Erythroblast (primary cell): ENCODE measurements around the gene NFASC.

Experiments used
- GATA1 ChIP-seq: IDR thresholded peaks from 2 replicates; pipeline ENCODE4 v1.6.1; 2011; ENCODE audit warnings: low read depth, mild to moderate bottlenecking, control low read depth, low read length, moderate library complexity
- POLR2A ChIP-seq: IDR thresholded peaks from 2 replicates; pipeline ENCODE4 v1.6.1; 2011; ENCODE audit warnings: mild to moderate bottlenecking, low read length

DNA sequence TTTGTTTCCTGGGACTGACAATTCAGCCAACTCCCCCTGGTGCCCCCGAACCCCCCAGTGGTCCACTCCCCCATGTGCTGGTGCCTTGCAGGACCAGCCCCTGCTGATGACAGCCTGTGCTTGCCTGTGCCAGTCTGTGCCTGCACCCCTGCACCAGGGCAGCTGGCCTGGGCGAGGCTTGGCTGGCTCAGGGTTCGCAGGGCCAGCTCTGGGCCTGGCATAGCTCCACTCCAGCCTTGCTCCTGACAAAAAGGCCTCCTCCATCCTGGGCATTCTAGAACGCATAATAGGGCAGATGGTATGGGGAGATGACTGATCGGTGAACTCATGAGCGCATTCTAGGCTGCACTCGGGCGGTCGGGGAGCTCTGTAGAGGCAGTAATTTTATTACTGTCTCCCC lies 177.7 kb downstream of the NFASC start:
- no peak for TF ChIP-seq POLR2A
- no peak for TF ChIP-seq GATA1
